ENCODE measurements around the gene OTUD7B.
"Not testable (repeated sequence)": the region's sequence is repeated elsewhere in the genome, so short reads cannot be mapped to it uniquely, and the experiment has no call there.

Gene OTUD7B

DNA sequence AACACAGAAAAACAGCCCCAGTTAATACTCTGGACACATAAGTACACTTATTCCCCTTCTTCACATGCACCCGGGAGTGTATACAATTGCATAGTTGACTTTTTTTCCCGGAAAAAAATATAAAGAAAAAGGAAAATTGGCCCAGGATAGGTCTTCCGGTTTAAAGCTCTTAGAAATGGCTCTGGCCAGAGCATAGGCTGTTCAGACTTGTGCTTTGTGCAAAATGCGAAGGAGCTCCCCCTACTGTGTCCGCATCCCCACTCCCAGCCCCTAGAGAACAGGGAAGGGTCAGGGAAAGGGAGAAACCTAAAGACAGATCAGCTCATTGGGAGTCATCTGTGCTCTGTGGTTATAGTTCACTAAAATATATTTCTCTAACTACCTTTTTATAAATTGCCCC lies 68.3 kb downstream of the OTUD7B start:
- DNase-seq = peak; percentile 35

DNA sequence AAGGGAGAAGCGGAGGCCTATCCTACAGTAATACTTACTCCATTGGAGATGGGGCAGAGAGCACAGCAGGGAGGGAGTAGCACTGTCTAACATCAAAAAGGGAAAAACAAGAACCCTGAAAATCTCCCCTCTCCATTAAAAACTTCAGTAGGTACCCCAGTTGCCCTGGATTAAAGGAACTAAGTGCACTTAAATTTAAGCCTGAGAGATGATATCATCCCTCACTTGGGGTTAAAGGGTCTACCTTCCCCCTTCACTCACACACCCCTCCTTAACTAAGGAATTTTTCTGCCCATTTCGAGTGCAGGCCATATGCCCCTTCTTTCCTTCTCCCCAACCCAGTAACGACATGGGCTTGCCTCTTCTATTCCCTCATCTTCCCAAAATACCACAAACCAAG lies 70.1 kb downstream of the OTUD7B start:
- DNase-seq = no peak

GRCh38 chr1:149938668-149939003 lies 71.9 kb downstream of the OTUD7B start:
- not testable (repeated sequence) for DNase-seq

GRCh38 chr1:149937759-149938158 lies 72.8 kb downstream of the OTUD7B start:
- no peak for DNase-seq

- DNase-seq = peak; percentile 54
These were observed 73.4 kb downstream of the OTUD7B start for GRCh38 chr1:149936992-149937705.

DNA sequence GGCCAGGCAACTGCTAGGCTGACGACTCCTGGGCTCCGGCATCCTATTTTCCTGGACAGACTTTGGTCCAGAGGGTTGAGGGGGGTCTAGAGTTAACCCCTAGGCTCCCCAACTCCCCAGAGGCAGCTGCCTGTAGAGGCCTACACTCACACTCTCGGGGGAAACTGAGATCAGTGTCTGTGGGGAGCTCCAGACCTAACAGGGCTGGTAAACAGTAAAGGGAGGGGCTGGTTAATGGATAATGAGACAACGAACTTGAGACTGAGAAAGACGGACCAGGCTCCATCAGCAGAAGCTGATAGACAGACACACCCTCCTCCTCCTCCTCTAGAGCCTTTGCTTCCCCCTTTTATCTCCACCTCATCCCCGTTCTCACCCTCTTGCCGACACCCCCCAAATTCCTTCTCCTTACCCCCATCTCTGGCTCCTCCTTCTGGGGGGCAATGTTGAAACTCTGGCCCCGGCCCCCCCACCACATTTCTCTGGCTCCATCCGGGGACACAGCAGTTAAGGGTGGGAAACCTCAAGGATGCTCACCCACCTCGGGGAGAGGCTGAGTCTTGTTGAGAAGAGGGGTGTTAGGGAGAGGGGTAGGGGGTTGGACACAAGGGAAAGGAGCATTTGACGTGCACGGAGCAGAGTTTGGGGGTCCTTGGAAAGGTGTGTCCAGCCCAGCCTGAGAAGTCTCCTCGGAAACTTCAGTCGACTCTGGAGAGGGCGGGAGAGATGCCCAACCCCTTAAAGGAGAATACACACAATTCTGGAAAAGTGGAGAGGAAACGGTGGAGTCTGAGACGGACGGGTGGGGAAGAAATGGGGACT lies 74.1 kb downstream of the OTUD7B start, which contains the start of gene MTMR11:
Gene MTMR11 (minus strand): TSS at position 710 of the 822 bp plus-strand sequence. CDS start 232 bp downstream, at position 478.
- peak; percentile 34 for DNase-seq

DNA sequence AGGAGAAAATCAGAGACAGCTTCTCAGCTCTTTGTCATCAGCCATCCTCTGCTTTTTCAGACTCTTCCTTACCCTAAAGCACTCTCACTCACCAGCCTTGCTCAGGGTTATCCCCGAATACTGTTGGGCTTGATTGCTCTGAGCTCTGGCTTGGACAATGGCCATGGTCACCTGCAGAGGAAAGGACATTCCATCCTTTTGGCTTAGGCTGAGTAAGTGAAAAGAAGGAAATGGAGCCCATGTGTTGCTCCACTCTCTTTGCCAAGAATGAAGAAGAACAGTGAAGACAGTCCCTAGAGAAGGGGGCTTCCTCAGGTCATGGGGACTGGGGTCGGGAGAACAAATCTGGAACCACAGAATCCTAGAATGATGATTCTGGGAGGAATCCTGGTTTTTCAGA lies 76.2 kb downstream of the OTUD7B start:
- DNase-seq = no peak

DNA sequence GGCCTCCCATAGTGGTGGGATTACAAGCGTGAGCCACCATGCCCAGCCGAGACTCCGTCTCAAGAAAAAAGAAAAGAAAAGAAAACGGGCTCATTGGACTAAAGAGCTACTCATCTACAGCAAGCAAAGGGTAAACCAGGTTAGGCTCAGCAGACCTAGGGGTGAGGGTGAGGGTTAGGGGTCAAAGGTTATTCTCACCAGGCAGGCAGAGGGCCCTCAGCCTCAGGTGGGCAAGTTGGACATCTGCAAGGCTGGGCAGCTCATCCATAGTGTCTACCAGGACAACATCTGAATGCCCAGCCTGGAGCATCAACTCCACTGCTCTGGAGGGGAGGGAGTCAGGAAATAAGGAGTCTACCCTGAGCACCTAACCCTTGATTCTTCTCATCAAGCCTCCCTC lies 77.3 kb downstream of the OTUD7B start:
- no peak for DNase-seq

DNA sequence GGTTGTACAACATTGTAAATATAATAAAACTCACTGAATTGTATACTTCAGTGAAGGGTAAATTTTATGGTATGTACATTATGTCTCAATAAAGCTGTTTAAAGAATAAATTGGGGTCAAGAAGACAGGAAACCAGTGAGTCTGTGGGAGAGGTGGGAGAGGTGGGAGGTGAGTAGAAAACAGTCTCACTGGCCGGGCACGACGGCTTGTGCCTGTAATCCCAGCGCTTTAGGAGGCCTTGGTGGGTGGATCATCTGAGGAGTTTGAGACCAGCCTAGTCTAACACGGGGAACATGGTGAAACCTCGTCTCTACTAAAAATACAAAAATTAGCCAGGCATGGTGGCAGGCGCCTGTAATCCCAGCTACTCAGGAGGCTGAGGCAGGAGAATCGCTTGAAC lies 78.1 kb downstream of the OTUD7B start:
- no peak for DNase-seq

- peak; percentile 21 for DNase-seq
These were observed 79.2 kb downstream of the OTUD7B start for GRCh38 chr1:149931212-149931790.

DNA sequence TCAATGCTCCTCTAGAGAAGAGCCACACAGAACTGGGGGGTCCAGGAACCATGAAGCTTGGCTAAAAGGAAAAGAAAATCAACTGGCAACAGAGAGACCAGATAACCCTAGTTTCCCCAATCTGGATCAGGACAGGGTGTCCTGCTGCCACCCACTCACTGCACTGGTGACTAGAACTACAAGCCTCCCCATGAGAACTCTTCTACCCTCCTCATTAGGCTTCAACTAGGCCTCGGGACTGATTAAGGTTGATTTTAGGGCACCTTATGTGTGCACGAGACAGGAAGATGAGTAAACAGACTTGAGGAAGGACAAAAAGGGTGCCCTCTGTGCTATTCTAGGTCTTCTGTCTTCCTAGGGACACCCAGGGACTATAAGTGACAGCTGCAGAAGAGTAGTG lies 80.7 kb downstream of the OTUD7B start:
- DNase-seq = no peak

DNA sequence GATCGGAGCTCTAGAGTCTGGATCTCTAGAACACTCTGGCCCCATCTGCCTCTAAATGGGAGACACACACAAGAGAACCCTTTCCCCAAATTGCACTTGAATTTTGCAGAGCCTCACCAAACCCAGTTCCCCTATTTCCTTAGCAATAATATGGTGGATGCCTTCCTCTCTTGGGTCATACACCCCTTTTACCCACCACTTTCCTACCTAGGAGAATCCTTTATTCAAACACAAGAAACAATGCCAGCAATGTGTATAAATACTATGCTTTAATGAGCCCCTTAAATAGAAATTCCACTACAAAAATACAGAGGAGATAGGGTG lies 82.2 kb downstream of the OTUD7B start:
- no peak for DNase-seq

GRCh38 chr1:149927563-149928400 lies 82.7 kb downstream of the OTUD7B start, which contains the start of gene SF3B4:
SF3B4 (minus strand) TSS chr1:149927803; CDS start chr1:149927759, 44 bp downstream.
- peak; percentile 94 for DNase-seq

DNA sequence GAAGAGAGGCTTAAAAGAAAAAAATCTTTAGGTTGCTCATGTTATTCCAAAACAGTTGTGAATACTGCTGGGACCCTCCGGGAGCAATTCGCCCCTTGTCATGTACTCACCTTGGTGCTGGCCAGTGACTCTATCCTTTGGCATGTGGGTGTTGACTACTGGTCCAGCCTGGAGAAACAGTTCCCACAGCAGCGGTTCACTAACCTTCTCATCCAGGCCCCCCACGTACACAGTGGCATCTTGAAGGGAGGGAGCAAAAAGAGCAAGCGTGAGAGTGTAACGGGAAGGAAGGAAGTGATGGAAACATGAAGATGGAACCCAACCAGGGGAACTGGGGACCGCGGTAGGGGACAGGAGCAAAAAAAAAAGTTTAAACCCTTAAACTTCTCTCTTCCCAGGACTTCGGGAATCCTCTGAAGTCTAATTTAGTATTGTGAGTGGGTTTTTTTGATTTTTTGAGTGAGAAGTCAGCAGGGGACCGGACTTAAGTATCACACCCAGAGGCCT lies 83.4 kb downstream of the OTUD7B start:
- no peak for DNase-seq

GRCh38 chr1:149926296-149926695 lies 84.2 kb downstream of the OTUD7B start:
- no peak for DNase-seq

- no peak for DNase-seq
These were observed 84.8 kb downstream of the OTUD7B start for GRCh38 chr1:149925751-149926150.

GRCh38 chr1:149925345-149925744 lies 85.2 kb downstream of the OTUD7B start:
- no peak for DNase-seq

DNA sequence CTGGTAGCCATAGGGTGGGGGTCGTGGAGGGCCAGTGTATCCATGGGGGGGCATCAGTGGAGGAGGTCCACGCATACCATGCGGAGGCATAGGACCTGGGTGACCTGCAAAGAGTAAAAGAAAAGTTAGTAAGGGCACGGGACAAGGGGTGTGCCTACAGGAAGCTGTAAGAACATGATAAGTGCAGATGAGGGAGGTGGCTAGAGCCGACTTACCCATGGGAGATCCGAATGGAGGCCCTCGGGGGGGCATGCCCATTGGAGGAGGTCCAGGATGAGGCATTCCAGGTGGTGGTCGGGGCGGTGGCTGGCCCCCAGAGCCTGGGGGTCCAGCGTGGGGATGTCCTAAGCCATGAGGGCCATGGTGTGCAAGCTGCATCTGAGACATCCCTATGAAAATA lies 86.9 kb downstream of the OTUD7B start:
- DNase-seq = no peak

DNA sequence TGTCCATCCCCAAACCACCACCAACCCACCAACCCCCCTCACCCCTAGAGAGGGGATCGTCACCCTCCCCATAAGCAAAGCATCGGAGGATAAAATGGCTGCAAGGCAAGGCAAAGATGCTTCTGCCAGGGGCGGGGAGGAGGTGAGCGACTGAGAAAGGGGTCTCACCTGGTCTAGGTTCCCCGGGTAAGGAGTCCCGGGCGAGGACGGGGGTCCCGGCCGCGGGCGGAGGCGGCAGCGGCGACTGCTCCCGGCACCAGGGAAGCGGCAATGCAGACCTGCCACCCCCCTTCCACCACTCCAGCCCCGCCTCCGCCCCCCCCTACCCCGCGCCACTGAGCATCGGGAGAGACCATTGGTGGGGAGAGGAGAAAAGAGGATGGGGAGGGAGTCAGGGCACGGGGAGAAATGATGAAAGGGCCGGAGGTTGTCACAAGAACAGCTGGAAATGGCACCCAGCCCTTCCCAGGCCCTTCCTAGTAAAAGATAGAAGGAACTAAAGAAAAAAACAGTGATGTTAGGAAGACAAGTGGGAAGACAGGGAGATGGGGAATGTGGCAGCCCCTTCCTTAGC lies 92.9 kb downstream of the OTUD7B start, which contains the start of gene SV2A:
Gene SV2A (minus strand): TSS at position 274 of the 574 bp plus-strand sequence. CDS start 4,004 bp downstream, outside the sequence.
- peak; percentile 48 for DNase-seq

DNA sequence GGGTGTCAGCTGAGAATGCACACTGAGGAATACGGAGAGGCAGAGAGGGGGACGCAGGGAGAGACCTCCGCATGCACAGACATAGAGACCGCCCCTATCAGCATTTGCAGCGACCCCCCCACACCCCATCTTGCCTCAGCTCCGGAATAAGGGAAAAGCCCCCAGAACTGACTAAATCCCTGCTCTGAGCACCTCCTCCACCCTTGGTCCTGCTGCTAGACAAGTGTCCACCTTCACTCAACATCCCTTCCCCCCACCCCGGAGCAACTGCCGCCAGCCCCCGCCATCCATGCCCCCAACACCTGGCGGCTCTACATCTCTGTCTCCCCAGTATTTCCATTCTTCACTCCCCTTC lies 93.7 kb downstream of the OTUD7B start:
- DNase-seq = no peak

DNA sequence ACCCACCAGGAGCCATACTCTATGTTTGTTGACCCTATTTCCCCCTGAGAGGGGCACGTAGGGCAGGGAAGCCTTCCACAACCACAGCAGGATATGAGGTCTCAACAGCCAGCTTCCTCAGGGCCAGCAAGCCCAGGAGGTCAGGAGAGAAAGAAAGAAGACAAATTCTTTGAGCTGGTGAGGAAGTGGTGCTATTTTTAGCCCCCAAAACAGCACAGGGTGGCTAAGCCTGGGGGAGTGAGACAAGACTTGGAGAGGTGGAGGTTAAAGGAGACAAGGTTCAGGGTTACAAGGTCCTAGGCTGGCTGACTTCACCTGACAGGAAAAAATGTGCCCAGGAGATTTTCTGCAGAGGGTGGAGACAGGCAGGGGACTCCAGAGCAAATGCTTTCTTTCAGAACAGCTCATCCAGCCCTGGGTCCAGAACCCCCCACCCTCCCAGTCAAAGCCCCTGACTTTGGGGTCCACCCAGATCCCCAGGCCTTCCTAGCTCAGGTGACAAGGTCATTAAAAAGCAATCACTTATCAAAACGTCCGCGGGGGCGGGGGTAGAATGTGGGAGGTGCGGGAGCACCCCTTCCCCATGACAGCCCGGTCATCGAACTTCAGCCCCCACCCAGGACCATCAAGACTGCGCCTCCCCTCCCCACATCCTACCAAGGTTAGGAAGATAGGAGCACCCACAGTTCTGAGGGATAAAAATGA lies 94.2 kb downstream of the OTUD7B start:
- no peak for DNase-seq

All from HCEC 1CT (cell line).